ENCODE results near the gene MLXIP. TPM values are rescaled to one million over a fixed set of nuclear protein-coding genes. Genes with fewer than 3 reads are reported as not detected.

Gene MLXIP
- total and polyA plus RNA-seq, 2 of the 13 experiments (the other 11 are each of a cell fraction or from before 2014, with no cell fraction given) = 5.3 to 6.7 TPM

- TF ChIP-seq TERF1 (CRISPR knock-in tag; IDR thresholded peaks at IDR 0.05) = no peak
- TF ChIP-seq ZNF782 (CRISPR knock-in tag; IDR thresholded peaks at IDR 0.05; ENCODE audit: borderline replicate concordance) = peak; percentile 78; the same call in 1 of the 2 replicates
- peak; percentile 68; the same call in 1 of the 2 replicates for TF ChIP-seq ZNF329 (CRISPR knock-in tag; IDR thresholded peaks at IDR 0.05; ENCODE audit: low read depth)
- peak; percentile 51; the same call in 1 of the 2 replicates for TF ChIP-seq CEBPB (IDR thresholded peaks at IDR 0.05; ENCODE audit: borderline replicate concordance, low read depth, low read length)
- 0 out of 2 replicates have a peak, but pooled peaks have one; percentile 17 for TF ChIP-seq CENPBD1 (CRISPR knock-in tag; IDR thresholded peaks at IDR 0.05; ENCODE audit: borderline replicate concordance, low read depth)
- peak; percentile 66; the same call in 1 of the 2 replicates for TF ChIP-seq MIXL1 (CRISPR knock-in tag; IDR thresholded peaks at IDR 0.05)
- TF ChIP-seq GTF2F1 (IDR thresholded peaks at IDR 0.05; ENCODE audit: low read length) = no peak
- TF ChIP-seq PRDM4 (CRISPR knock-in tag; IDR thresholded peaks at IDR 0.05; ENCODE audit: borderline replicate concordance) = 0 out of 2 replicates have a peak, but pooled peaks have one; percentile 37
- TF ChIP-seq HOMEZ (CRISPR knock-in tag; IDR thresholded peaks at IDR 0.05; ENCODE audit: low read depth) = no peak
- peak; percentile 41; the same call in 1 of the 2 replicates for TF ChIP-seq RXRB (CRISPR knock-in tag; IDR thresholded peaks at IDR 0.05; ENCODE audit: borderline replicate concordance)
- TF ChIP-seq ZNF788 (CRISPR knock-in tag; IDR thresholded peaks at IDR 0.05; ENCODE audit: borderline replicate concordance) = peak; percentile 49; the same call in 1 of the 2 replicates
- no peak for TF ChIP-seq ZNF460 (CRISPR knock-in tag; IDR thresholded peaks at IDR 0.05; ENCODE audit: borderline replicate concordance)
- no peak for TF ChIP-seq ZFP36 (IDR thresholded peaks at IDR 0.05; ENCODE audit: borderline replicate concordance, low read depth, low read length, partially characterized antibody)
- TF ChIP-seq ZNF703 (CRISPR knock-in tag; IDR thresholded peaks at IDR 0.05; ENCODE audit: borderline replicate concordance) = no peak; the same call in 1 of the 2 replicates
- TF ChIP-seq ZNF691 (CRISPR knock-in tag; IDR thresholded peaks at IDR 0.05; ENCODE audit: borderline replicate concordance, low read depth) = 0 out of 2 replicates have a peak, but pooled peaks have one; percentile 50
- peak; percentile 38 for TF ChIP-seq FOSL2 (CRISPR knock-in tag; IDR thresholded peaks at IDR 0.05)
- TF ChIP-seq FOXO1 (CRISPR knock-in tag; IDR thresholded peaks at IDR 0.05) = 0 out of 2 replicates have a peak, but pooled peaks have one; percentile 52
- TF ChIP-seq PBX3 (CRISPR knock-in tag; IDR thresholded peaks at IDR 0.05; ENCODE audit: borderline replicate concordance) = 0 out of 2 replicates have a peak, but pooled peaks have one; percentile 33
- TF ChIP-seq ZNF264 (CRISPR knock-in tag; IDR thresholded peaks at IDR 0.05) = 0 out of 2 replicates have a peak, but pooled peaks have one; percentile 53
- TF ChIP-seq ZNF709 (CRISPR knock-in tag; IDR thresholded peaks at IDR 0.05) = peak; percentile 86; the same call in 1 of the 2 replicates
- peak; percentile 89; the same call in 1 of the 2 replicates for TF ChIP-seq ZNF333 (CRISPR knock-in tag; IDR thresholded peaks at IDR 0.05; ENCODE audit: borderline replicate concordance)
These were observed 526 bp downstream of the MLXIP start (continued) for GRCh38 chr12:122079033-122079531.
